GM04504 (cell line): ENCODE results near the gene MEG3.
"Not testable (repeated sequence)": the region's sequence is repeated elsewhere in the genome, so short reads cannot be mapped to it uniquely, and the experiment has no call there.

Experiments used
- DNase-seq: peaks from one replicate; pipeline ENCODE4 v3.0.0-alpha.2; 2012; ENCODE audit warnings: low read depth

The MEG3 gene

DNA sequence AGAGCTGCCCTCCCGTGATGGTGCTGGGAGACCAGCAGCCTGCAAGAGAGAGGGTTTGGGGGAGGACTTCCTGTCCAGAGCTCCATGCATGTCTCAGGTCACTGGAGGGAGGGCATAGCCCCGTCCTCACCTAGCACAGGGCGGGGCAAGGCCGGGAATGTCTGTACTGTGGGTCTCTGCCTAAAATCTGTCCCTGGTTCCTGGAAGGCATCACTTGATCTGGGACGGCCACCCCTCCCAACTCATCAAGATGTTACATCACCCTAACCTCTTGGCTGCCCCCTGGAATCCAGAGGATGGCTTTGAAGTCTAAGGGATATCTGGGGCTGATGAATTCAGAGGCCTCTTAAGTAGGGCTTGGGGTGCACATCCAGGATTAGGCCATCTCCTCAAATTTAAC lies 37.0 kb upstream of the MEG3 start:
- no peak for DNase-seq

- DNase-seq, result no peak
These were observed 36.2 kb upstream of the MEG3 start for GRCh38 chr14:100789460-100790417.

GRCh38 chr14:100790502-100791347 lies 35.2 kb upstream of the MEG3 start:
- no peak for DNase-seq

- no peak for DNase-seq
These were observed 34.6 kb upstream of the MEG3 start for GRCh38 chr14:100791348-100791735.

DNA sequence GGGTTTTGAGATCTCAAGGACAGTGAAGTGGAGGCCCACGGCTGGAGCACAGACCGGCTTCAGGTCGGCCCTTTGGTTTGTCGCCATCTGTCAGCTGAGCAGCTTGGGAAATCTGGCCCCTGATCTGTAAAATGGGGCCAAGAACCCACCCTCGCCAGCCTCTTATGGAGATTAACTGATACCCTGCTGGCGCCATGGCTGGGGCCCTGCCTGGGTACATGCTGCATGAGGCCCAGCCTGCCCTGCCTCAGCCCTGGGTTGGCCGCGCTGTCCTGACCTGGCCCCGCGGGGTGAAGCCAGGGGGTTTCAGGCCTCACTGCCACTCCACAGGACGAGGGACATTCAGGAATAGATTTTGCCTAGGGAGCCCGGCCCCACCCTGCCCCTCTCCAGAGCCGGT lies 33.9 kb upstream of the MEG3 start:
- no peak for DNase-seq

- DNase-seq, result no peak
These were observed 29.0 kb upstream of the MEG3 start for GRCh38 chr14:100796946-100797345.

GRCh38 chr14:100800041-100800440 lies 25.9 kb upstream of the MEG3 start:
- DNase-seq, result no peak

DNA sequence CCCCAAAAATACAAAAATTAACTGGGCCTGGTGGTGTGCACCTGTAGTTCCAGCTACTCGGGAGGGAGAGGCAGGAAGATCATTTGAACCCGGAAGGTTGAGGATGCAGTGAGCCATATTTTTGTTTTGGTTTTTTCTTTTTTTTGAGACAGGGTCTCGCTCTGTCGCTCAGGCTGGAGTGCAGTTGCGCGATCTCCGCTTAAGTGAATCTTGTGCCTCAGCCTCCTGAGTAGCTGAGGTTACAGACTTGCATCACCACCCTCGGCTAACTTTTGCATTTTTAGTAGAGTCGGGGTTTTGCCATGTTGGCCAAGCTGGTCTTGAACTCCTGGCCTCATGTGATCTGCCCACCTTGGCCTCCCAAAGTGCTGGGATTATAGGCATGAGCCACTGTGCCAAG lies 24.5 kb upstream of the MEG3 start:
- DNase-seq, result not testable (repeated sequence)

DNA sequence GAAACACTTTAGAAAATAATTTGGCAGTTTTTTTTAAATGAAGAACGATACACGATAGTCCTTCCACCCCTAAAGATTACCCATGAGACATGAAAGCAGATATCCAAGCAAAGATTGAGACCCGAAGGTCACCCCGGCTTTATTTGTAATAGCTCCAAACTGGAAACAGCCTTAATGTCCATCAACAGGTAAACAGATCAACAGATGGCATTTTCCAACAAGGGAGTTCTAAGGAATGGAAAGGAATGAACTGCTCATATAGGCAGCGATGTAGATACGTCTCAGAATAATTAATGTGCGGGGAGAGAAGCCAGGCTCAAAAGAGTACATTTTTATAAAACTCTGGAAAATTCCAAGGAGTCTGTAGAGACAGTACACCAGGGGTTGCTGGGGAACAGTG lies 23.7 kb upstream of the MEG3 start:
- DNase-seq, result no peak

DNA sequence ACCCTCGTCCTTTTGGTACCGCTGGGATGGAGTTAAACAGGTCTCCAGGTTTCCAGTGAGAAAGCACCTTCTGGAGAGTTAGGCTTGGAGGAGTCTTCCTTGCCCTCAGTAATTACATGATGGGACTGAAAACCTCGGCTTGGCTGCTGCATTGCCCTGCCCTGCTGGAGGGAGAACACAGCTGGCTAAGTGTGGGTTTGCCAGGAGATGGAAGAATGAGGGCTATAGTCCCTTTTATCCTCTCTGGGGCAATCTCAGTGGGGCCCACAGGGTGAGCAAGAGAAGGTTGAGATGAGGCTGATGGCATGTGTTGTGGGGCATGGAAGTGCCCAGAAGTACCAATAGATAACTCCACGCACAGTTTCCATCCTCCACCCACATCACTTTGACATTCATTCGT lies 23.2 kb upstream of the MEG3 start:
- DNase-seq, result no peak

GRCh38 chr14:100803226-100803625 lies 22.7 kb upstream of the MEG3 start:
- DNase-seq, result no peak

GRCh38 chr14:100803676-100804075 lies 22.2 kb upstream of the MEG3 start:
- no peak for DNase-seq

DNA sequence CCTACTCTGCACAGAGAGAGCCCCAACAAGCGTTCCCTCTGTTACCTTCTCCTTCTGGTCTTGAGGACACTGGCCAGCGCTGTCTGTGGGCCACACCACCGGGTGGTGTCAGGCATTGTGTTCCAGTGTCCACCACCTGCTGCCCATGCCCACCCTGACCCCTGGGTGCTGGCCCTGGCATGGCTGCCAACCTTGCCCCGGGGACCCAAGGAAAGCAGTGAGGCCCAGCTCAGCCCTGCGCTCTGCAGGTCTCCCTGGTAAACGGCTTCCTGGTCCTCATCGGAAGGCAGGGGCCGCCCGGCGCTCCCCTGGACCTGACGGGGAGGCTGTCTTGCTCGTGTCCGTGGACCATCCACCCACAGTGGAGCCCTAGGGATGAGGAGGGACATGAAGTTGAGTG lies 21.8 kb upstream of the MEG3 start:
- DNase-seq, result no peak

DNA sequence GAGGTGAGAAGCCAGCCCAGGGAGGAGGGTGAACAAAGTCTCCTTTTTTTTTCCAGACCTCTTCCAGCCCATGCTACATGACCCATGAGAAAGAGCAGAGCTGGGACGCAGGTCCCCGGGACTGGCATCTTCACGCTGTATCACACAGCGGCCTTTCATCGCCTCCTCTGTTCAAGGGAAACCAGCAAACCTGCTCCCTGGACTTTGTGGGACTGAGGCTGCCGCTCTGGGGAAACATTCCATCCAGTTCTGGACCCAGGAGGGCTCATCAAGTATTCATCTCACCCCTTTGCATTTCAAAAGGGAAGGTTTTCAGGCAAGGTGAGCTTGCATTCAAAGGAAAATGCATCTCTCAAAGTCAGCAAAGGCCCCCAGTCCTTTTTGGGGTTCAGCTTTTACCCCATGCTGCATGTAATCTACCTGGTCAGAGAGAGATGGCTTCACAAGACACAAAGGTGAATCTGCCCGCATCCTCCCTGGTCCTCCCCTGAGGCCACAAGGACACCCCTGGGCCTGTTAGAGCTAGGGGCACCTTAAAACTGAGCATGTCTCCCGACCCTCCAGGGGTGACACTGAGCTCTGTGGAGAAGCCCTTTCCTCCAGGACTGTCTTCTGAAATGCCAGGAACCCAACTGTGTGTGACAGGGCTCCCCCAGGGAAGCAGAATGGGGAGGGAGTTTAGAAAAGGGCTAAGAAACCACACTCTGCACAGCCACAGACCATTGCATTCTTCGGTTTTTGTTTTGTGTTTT lies 21.2 kb upstream of the MEG3 start:
- DNase-seq, result no peak

DNA sequence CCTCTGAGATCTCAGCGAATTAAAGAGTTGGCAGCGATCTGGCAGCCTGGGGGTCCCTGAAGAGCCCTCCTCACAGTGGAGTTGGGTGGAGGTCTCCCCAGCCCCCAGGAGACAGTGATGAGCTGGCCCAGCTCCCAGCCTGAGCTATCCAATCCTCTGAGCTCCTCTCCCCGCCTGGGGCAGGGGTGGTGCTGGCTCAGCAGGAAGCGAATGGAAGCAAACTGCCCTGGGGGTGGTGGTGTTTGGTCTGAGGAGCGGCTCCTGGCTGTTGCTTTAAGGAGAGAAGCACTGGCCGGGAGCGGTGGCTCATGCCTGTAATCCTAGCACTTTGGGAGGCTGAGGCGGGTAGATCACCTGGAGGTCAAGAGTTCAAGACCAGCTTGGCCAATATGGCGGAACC lies 19.5 kb upstream of the MEG3 start:
- DNase-seq, result no peak

GRCh38 chr14:100807496-100807895 lies 18.4 kb upstream of the MEG3 start:
- DNase-seq, result no peak

- no peak for DNase-seq
These were observed 17.8 kb upstream of the MEG3 start for GRCh38 chr14:100807979-100808734.

DNA sequence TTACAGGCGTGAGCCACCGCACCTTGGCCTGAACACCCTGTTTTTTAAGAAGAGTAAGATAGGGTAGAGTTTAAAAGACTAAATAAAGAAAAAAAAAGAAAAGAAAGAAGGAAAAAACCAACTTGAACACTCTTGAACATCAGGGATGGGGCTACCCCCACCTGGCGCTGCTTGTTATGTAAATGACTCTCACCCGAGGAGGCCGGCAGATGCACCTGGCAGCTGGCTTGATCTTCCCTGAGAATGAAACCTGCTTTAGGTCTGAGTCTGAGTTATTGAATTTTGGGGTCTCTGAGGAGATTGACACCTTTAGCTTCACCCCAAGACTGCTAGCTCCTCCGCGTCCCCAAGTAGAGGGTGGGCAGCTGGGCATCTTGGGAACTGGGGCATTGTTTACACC lies 15.5 kb upstream of the MEG3 start:
- no peak for DNase-seq

DNA sequence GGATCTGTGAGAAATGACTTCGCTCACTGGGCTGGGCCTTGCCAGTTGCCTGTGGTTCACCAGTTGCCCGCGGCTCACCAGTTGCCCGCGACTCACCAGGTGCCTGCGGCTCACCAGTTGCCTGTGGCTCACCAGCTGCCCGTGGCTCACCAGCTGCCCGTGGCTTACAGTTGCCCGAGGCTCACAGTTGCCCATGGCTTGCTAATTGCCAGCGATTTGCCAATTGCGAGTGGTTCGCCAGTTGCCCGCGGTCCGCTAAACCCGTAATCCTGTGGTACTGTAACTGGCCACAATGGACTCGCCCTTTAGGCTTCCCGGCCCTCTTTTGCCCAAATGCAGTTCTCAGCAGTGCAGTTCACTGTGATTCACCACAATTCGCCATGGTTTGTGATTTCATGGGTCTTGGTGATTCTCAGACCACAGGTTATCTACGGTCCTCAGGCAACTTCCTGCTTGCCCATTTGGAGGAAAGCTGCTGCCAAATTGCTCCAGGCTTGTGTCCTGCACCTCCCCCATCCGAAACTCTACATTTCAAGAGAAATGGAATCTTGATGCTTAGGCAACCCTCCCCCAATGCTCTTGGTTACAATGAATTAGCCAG lies 15.0 kb upstream of the MEG3 start:
- no peak for DNase-seq

- no peak for DNase-seq
These were observed 12.6 kb upstream of the MEG3 start for GRCh38 chr14:100813291-100813690.
